A549 (cell line): Measurements from ENCODE around the gene MARK2. TPM values are rescaled to one million over a fixed set of nuclear protein-coding genes. Genes with fewer than 3 reads are reported as not detected.

Experiments
- ATAC-seq, 2 experiments: fragments of 200-7000 bp in 1 of 2; fragments of >200 bp in 1 of 2; cut with Nextera tagmentation in 1 of 2; cut with Tn5 transposase in 1 of 2; 3 replicates each; pipeline versions ENCODE4 v1.8.0 to v1.9.1; 2018 to 2020; ENCODE audit warnings: mild to moderate bottlenecking in 1 of 2, moderate library complexity in 1 of 2
- CTCF ChIA-PET: fragments of 300-600 bp; sonication (Branson Sonifier 250); formaldehyde crosslinking; extraction: SDS; loops from one replicate; lab custom pipeline; 2021; ENCODE audit warnings: antibody characterized with exemption, inconsistent platforms; lab: Yijun Ruan, JAX
- POLR2A ChIA-PET: fragments of 350-600 bp; formaldehyde crosslinking; extraction: SDS; loops from one replicate; lab custom pipeline; 2021; ENCODE audit warnings: antibody characterized with exemption, inconsistent platforms; lab: Yijun Ruan, JAX
- DNase-seq, 2 experiments: peaks; one replicate each; pipeline versions ENCODE4 v3.0.0 to v3.0.0-alpha.2; 2011 to 2016; ENCODE audit warnings: low read depth in 1 of 2, low spot score in 1 of 2
- FAIRE-seq: peaks from 2 replicates; lab custom pipeline; 2011; peaks lifted over from hg19 to GRCh38; lab: Jason Lieb, UNC
- H3K27ac ChIP-seq, 2 experiments: fragments of >200 bp; sonication (Bioruptor Twin); formaldehyde crosslinking; 3 replicates each; pipeline ENCODE4 v1.5.1; 2016 to 2017
- H3K4me1 ChIP-seq: fragments of >200 bp; sonication (Bioruptor Twin); formaldehyde crosslinking; 3 replicates; pipeline ENCODE4 v1.6.1; 2016
- H3K4me2 ChIP-seq: fragments of >200 bp; sonication (Bioruptor Twin); formaldehyde crosslinking; 3 replicates; pipeline ENCODE4 v1.6.1; 2016
- H3K4me3 ChIP-seq: fragments of >200 bp; sonication (Bioruptor Twin); formaldehyde crosslinking; 3 replicates; pipeline ENCODE4 v1.5.1; 2016
- H3K9me3 ChIP-seq: fragments of >200 bp; sonication (Bioruptor Twin); formaldehyde crosslinking; 3 replicates; pipeline ENCODE4 v1.6.1; 2016
- CBX8 ChIP-seq: fragments of 200-600 bp; sonication (generic); IDR thresholded peaks from 2 replicates; pipeline ENCODE4 v1.6.1; 2016
- CEBPB ChIP-seq, 2 experiments: fragments of >200 bp in 1 of 2; sonication (Bioruptor Twin) in 1 of 2; formaldehyde crosslinking in 1 of 2; IDR thresholded peaks; 2 replicates each; pipeline ENCODE4 v1.6.1; 2012 to 2016
- CHD2 ChIP-seq: fragments of 150-350 bp; IDR thresholded peaks from 2 replicates; pipeline ENCODE4 v1.6.1; 2014; ENCODE audit warnings: low read length; ENCODE audit not compliant: partially characterized antibody
- CTCF ChIP-seq: fragments of >200 bp; sonication (Bioruptor Twin); formaldehyde crosslinking; IDR thresholded peaks from 3 replicates; pipeline ENCODE4 v1.5.1; 2016
- E2F6 ChIP-seq: IDR thresholded peaks from 2 replicates; pipeline ENCODE4 v1.6.1; 2012; ENCODE audit warnings: low read depth, borderline replicate concordance
- EHMT2 ChIP-seq: fragments of 200-600 bp; sonication (generic); IDR thresholded peaks from 2 replicates; pipeline ENCODE4 v1.6.1; 2016; ENCODE audit warnings: antibody characterized with exemption, low read depth, mild to moderate bottlenecking, moderate library complexity
- FOXS1 ChIP-seq: fragments of 250-450 bp; sonication (Bioruptor Pico); IDR thresholded peaks from 2 replicates; pipeline ENCODE4 v1.5.0; 2020; ENCODE audit warnings: mild to moderate bottlenecking, moderate library complexity
- GATA3 ChIP-seq: IDR thresholded peaks from 2 replicates; pipeline ENCODE4 v1.6.1; 2012; ENCODE audit warnings: borderline replicate concordance
- HMGXB4 ChIP-seq: fragments of 250-450 bp; sonication (Bioruptor Pico); IDR thresholded peaks from 2 replicates; pipeline ENCODE4 v1.5.0; 2021; ENCODE audit warnings: mild to moderate bottlenecking, moderate library complexity, borderline replicate concordance
- HOXA7 ChIP-seq: fragments of 250-450 bp; sonication (Bioruptor Pico); IDR thresholded peaks from 2 replicates; pipeline ENCODE4 v1.5.0; 2020; ENCODE audit warnings: mild to moderate bottlenecking, moderate library complexity
- HOXB13 ChIP-seq: fragments of 250-450 bp; sonication (Bioruptor Pico); IDR thresholded peaks from 2 replicates; pipeline ENCODE4 v1.5.0; 2020; ENCODE audit warnings: low read depth, mild to moderate bottlenecking, moderate library complexity
- JUNB ChIP-seq: fragments of >200 bp; sonication (Bioruptor Twin); formaldehyde crosslinking; IDR thresholded peaks from 2 replicates; pipeline ENCODE4 v1.6.1; 2016
- KDM1A ChIP-seq: fragments of 200-600 bp; sonication (generic); IDR thresholded peaks from 2 replicates; pipeline ENCODE4 v1.6.1; 2016; ENCODE audit warnings: low read depth, mild to moderate bottlenecking
- MAZ ChIP-seq: fragments of 150-350 bp; IDR thresholded peaks from 2 replicates; pipeline ENCODE4 v1.6.1; 2014; ENCODE audit warnings: antibody characterized with exemption, low read depth, low read length, borderline replicate concordance
- MYC ChIP-seq: IDR thresholded peaks from 2 replicates; pipeline ENCODE4 v1.6.1; 2012; ENCODE audit warnings: mild to moderate bottlenecking, inconsistent platforms, low read length, improper control_type of control experiment, borderline replicate concordance
- NPAS2 ChIP-seq: fragments of 250-450 bp; sonication (Bioruptor Pico); IDR thresholded peaks from 2 replicates; pipeline ENCODE4 v1.8.0; 2022; ENCODE audit warnings: mild to moderate bottlenecking, moderate library complexity, borderline replicate concordance
- POLR2A ChIP-seq: IDR thresholded peaks from 2 replicates; pipeline ENCODE4 v1.6.1; 2012; ENCODE audit warnings: mild to moderate bottlenecking, low read length
- POLR2AphosphoS2 ChIP-seq: conservative IDR thresholded peaks from 2 replicates; pipeline ENCODE4 v1.6.1; 2012; ENCODE audit warnings: low read length, improper control_type of control experiment, inconsistent platforms
- RAD21 ChIP-seq, 2 experiments: fragments of >200 bp in 1 of 2; sonication (Bioruptor Twin) in 1 of 2; formaldehyde crosslinking in 1 of 2; IDR thresholded peaks in 1 of 2; conservative IDR thresholded peaks in 1 of 2; 2 replicates in 1 of 2; 3 replicates in 1 of 2; pipeline ENCODE4 v1.6.1; 2012 to 2018; ENCODE audit warnings: inconsistent platforms in 1 of 2
- SMC3 ChIP-seq: fragments of >200 bp; sonication (Bioruptor Twin); formaldehyde crosslinking; IDR thresholded peaks from 3 replicates; pipeline ENCODE4 v1.6.1; 2018; ENCODE audit warnings: inconsistent platforms
- ZFP36 ChIP-seq: fragments of 450-650 bp; IDR thresholded peaks from 2 replicates; pipeline ENCODE4 v1.6.1; 2014; ENCODE audit warnings: borderline replicate concordance; ENCODE audit not compliant: partially characterized antibody
- WGBS: methylation state at CpG from one replicate; pipeline ENCODE4 v1.1.6; 2017; ENCODE audit errors: missing lambda C conversion rate; 5-methylcytosine and 5-hydroxymethylcytosine counted together
- polyA plus RNA-seq, 4 experiments: library from polyadenylated mRNA; depleted of rRNA in 3 of 4; stranded (reverse); fragments of >200 nt; fragmentation: RNase III in 1 of 4; extraction: RNeasy Plus Mini Kit Qiagen cat#74134 plus additional on column Dnase treatment in 1 of 4; gene quantifications; 2 replicates in 3 of 4; 3 replicates in 1 of 4; pipeline ENCODE4 v1.2.3, GENCODE V29; 2011 to 2017
- TF ChIP-seq, protein P1 (sequence below): IDR thresholded peaks from 2 replicates; pipeline ENCODE4 v1.6.1; 2012
- TF ChIP-seq, protein P2 (sequence below): fragments of 250-450 bp; sonication (Bioruptor Pico); IDR thresholded peaks from 2 replicates; pipeline ENCODE4 v1.5.0; 2020; ENCODE audit warnings: low read depth, mild to moderate bottlenecking, moderate library complexity

MARK2 gene
- polyA plus RNA-seq, 2 of the 4 experiments (the other 2 are of a cell fraction) = 20.2 to 28.4 TPM

DNA sequence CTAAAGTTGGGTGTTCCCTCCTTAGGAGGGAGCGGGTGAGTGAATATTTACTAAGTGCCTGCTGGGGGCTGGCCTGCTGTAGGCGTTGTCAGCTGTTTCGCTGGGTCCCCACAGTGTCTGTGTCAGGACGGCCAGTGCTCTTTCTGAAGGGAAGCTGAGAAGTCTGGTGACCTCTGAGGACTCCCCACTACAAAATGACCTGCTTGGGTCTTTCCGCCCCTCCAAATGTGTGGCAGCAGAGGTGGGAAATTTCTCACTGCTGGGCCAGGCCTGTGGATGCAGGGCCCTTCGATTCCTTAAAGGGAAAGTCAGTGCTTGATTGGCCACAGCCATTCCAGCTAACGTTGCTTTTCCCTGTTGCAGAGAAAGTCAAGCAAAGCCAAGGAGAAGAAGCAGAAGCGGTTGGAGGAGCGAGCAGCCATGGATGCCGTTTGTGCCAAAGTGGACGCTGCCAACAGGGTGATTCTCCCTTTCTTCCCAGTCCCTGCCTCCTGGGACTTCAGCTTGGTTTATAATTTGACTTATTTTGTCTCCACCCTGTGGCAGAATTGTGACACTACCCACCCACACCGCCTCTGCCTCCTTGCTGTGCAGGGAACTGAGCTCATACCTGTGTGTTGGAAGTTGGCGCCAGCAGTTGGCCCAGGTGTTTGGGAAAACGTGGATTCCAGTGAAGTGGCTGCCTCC is 106.7 kb downstream of the MARK2 start:
- H3K4me2 ChIP-seq = peak overlapping the region; percentile 32; the same call in 1 of the 3 replicates
- TF ChIP-seq POLR2A (no peak), HOXB13 (CRISPR knock-in tag) (no peak), NPAS2 (CRISPR knock-in tag) (no peak), CEBPB (IDR thresholded peaks at IDR 0.05) (no peak), CTCF (peak; percentile 71), JUNB (no peak), FOXS1 (CRISPR knock-in tag) (no peak), HMGXB4 (CRISPR knock-in tag) (no peak), MAZ (no peak), CHD2 (no peak), E2F6 (no peak), SMC3 (peak; percentile 83), POLR2AphosphoS2 (no peak), CBX8 (no peak), ZFP36 (no peak), EHMT2 (no peak), RAD21 (conservative IDR thresholded peaks at IDR 0.05 in 1 of 2, IDR thresholded peaks at IDR 0.05 in 1 of 2) (peak; percentile 79 to 81), MYC (no peak), KDM1A (no peak), HOXA7 (CRISPR knock-in tag) (no peak), GATA3 (no peak)
- TF ChIP-seq, protein P1, sequence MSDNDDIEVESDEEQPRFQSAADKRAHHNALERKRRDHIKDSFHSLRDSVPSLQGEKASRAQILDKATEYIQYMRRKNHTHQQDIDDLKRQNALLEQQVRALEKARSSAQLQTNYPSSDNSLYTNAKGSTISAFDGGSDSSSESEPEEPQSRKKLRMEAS = no peak
- TF ChIP-seq, protein P2, sequence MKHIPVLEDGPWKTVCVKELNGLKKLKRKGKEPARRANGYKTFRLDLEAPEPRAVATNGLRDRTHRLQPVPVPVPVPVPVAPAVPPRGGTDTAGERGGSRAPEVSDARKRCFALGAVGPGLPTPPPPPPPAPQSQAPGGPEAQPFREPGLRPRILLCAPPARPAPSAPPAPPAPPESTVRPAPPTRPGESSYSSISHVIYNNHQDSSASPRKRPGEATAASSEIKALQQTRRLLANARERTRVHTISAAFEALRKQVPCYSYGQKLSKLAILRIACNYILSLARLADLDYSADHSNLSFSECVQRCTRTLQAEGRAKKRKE (CRISPR knock-in tag) = no peak
- POLR2A ChIA-PET = interaction anchor here (1.3 kb wide), 1 partner anchor 107 kb away, joined by 9 read pairs; the partner anchor contains the start of gene MARK2
- CTCF ChIA-PET = interaction anchor here (0.6 to 10.2 kb wide), 54 partner anchors 9 to 466 kb away, joined by 3 to 236 read pairs (median 5); partner anchors contain the start of genes MARK2, RCOR2, SPINDOC and ZFTA
- WGBS = 55% methylated on average over 14 of the region's 14 CpGs
- no peaks in the 10 kb centered on the region for H3K9me3 ChIP-seq
- FAIRE-seq (no peak), DNase-seq (peak; percentile 75 to 82), ATAC-seq (peak; percentile 98 to 99)
- H3K4me3 ChIP-seq = no peak overlapping the region
- peaks cover 9% of the 10 kb centered on the region; the same call in 2 of the 3 replicates for H3K4me1 ChIP-seq
- 0 out of 6 replicates have a peak overlapping the region, but pooled peaks of 1 of the 2 experiments have one; percentile 10 for H3K27ac ChIP-seq
